ENCODE results near the gene JARID2.

The JARID2 gene

GRCh38 chr6:15496345-15497131 is 250.7 kb downstream of the JARID2 start:
- DNase-seq (ENCODE audit: low read depth, low spot score), result no peak
- H3K27ac ChIP-seq, result no peak overlapping the region

- no peak overlapping the region for H3K27ac ChIP-seq
- peak; percentile 36 for DNase-seq (ENCODE audit: low read depth, low spot score)
Measured at GRCh38 chr6:15498640-15499039, 252.8 kb downstream of the JARID2 start.

GRCh38 chr6:15499125-15499524 is 253.3 kb downstream of the JARID2 start:
- no peak for DNase-seq (ENCODE audit: low read depth, low spot score)
- H3K27ac ChIP-seq, result no peak overlapping the region

GRCh38 chr6:15499591-15499990 is 253.7 kb downstream of the JARID2 start:
- DNase-seq (ENCODE audit: low read depth, low spot score), result no peak
- H3K27ac ChIP-seq, result no peak overlapping the region

- no peak for DNase-seq (ENCODE audit: low read depth, low spot score)
- H3K27ac ChIP-seq, result no peak overlapping the region
Measured at GRCh38 chr6:15500078-15500740, 254.3 kb downstream of the JARID2 start.

GRCh38 chr6:15500901-15501825 is 255.3 kb downstream of the JARID2 start:
- no peak overlapping the region for H3K27ac ChIP-seq
- no peak for DNase-seq (ENCODE audit: low read depth, low spot score)

- no peak for DNase-seq (ENCODE audit: low read depth, low spot score)
- no peak overlapping the region for H3K27ac ChIP-seq
Measured at GRCh38 chr6:15501826-15502445, 256.1 kb downstream of the JARID2 start.

- H3K27ac ChIP-seq, result no peak overlapping the region
- DNase-seq (ENCODE audit: low read depth, low spot score), result no peak
Measured at GRCh38 chr6:15502446-15503345, 256.8 kb downstream of the JARID2 start.

GRCh38 chr6:15503346-15503680 is 257.4 kb downstream of the JARID2 start:
- H3K27ac ChIP-seq, result no peak overlapping the region
- DNase-seq (ENCODE audit: low read depth, low spot score), result no peak

- H3K27ac ChIP-seq, result no peak overlapping the region
- no peak for DNase-seq (ENCODE audit: low read depth, low spot score)
Measured at GRCh38 chr6:15504040-15504495, 258.2 kb downstream of the JARID2 start.

- no peak overlapping the region for H3K27ac ChIP-seq
- no peak for DNase-seq (ENCODE audit: low read depth, low spot score)
Measured at GRCh38 chr6:15504581-15505350, 258.9 kb downstream of the JARID2 start.

GRCh38 chr6:15505463-15505918 is 259.6 kb downstream of the JARID2 start:
- no peak for DNase-seq (ENCODE audit: low read depth, low spot score)
- H3K27ac ChIP-seq, result no peak overlapping the region

- no peak overlapping the region for H3K27ac ChIP-seq
- DNase-seq (ENCODE audit: low read depth, low spot score), result no peak
Measured at GRCh38 chr6:15506066-15506465, 260.2 kb downstream of the JARID2 start.

GRCh38 chr6:15507221-15507620 is 261.4 kb downstream of the JARID2 start:
- H3K27ac ChIP-seq, result no peak overlapping the region
- no peak for DNase-seq (ENCODE audit: low read depth, low spot score)

GRCh38 chr6:15507746-15508145 is 261.9 kb downstream of the JARID2 start:
- H3K27ac ChIP-seq, result no peak overlapping the region

GRCh38 chr6:15508441-15508871 is 262.6 kb downstream of the JARID2 start:
- no peak overlapping the region for H3K27ac ChIP-seq
- DNase-seq (ENCODE audit: low read depth, low spot score), result no peak

More at GRCh38 chr6:15507746-15508145, 261.9 kb downstream of the JARID2 start:
- DNase-seq (ENCODE audit: low read depth, low spot score), result no peak

GRCh38 chr6:15508931-15509330 is 263.1 kb downstream of the JARID2 start:
- no peak for DNase-seq (ENCODE audit: low read depth, low spot score)
- no peak overlapping the region for H3K27ac ChIP-seq

- H3K27ac ChIP-seq, result no peak overlapping the region
- DNase-seq (ENCODE audit: low read depth, low spot score), result no peak
Measured at GRCh38 chr6:15509335-15509933, 263.6 kb downstream of the JARID2 start.
